Inflammatory macrophage (primary cell): Measurements from ENCODE around the gene ITGAD.
"Not testable (repeated sequence)": the region's sequence is repeated elsewhere in the genome, so short reads cannot be mapped to it uniquely, and the experiment has no call there.

Experiments
- DNase-seq, 2 donors: peaks; one replicate each; pipeline ENCODE4 v3.0.0-alpha.2; 2020 to 2022

ITGAD gene

GRCh38 chr16:31403590-31404352, 10.6 kb downstream of the ITGAD start:
- no peak for DNase-seq

GRCh38 chr16:31404353-31405064, 11.4 kb downstream of the ITGAD start:
- DNase-seq = no peak

GRCh38 chr16:31407406-31407805, 14.3 kb downstream of the ITGAD start:
- no peak for DNase-seq

GRCh38 chr16:31409433-31409832, 16.3 kb downstream of the ITGAD start:
- no peak for DNase-seq

GRCh38 chr16:31410082-31410481, 16.9 kb downstream of the ITGAD start:
- DNase-seq = no peak

GRCh38 chr16:31411024-31411844, 18.1 kb downstream of the ITGAD start:
- DNase-seq = no peak

- DNase-seq = no peak
Measured at GRCh38 chr16:31412750-31413149, 19.6 kb downstream of the ITGAD start.

GRCh38 chr16:31413381-31413780, 20.2 kb downstream of the ITGAD start:
- peak; percentile 36 to 71 for DNase-seq

GRCh38 chr16:31413943-31414342, 20.8 kb downstream of the ITGAD start:
- no peak for DNase-seq

GRCh38 chr16:31414706-31415105, 21.6 kb downstream of the ITGAD start:
- no peak for DNase-seq

GRCh38 chr16:31416371-31416770, 23.2 kb downstream of the ITGAD start:
- DNase-seq = no peak

GRCh38 chr16:31417036-31417435, 23.9 kb downstream of the ITGAD start:
- not testable (repeated sequence) for DNase-seq

GRCh38 chr16:31417916-31418315, 24.8 kb downstream of the ITGAD start:
- no peak for DNase-seq

GRCh38 chr16:31420037-31420436, 26.9 kb downstream of the ITGAD start:
- no peak for DNase-seq

GRCh38 chr16:31421587-31421986, 28.5 kb downstream of the ITGAD start:
- DNase-seq = no peak

GRCh38 chr16:31423241-31423640, 30.1 kb downstream of the ITGAD start:
- DNase-seq = no peak

- no peak for DNase-seq
Measured at GRCh38 chr16:31423801-31424200, 30.7 kb downstream of the ITGAD start.

GRCh38 chr16:31427441-31428278, 34.5 kb downstream of the ITGAD start:
- DNase-seq = peak; percentile 21 to 73

GRCh38 chr16:31428279-31428597, 35.1 kb downstream of the ITGAD start, which contains the start of gene COX6A2:
COX6A2 (minus strand) TSS chr16:31428360; CDS start chr16:31428325, 35 bp downstream.
- DNase-seq = no peak

- no peak for DNase-seq
Measured at GRCh38 chr16:31428638-31429247, 35.6 kb downstream of the ITGAD start.

GRCh38 chr16:31429314-31429713, 36.2 kb downstream of the ITGAD start:
- no peak for DNase-seq

- DNase-seq = no peak
Measured at GRCh38 chr16:31429796-31430195, 36.7 kb downstream of the ITGAD start.
